Thyroid gland (tissue), 4 donors: ENCODE data around the gene MCMBP. TPM values are rescaled to one million over a fixed set of nuclear protein-coding genes. Genes with fewer than 3 reads are reported as not detected.
"Not testable (repeated sequence)": the region's sequence is repeated elsewhere in the genome, so short reads cannot be mapped to it uniquely, and the experiment has no call there.

Experiments used
- DNase-seq, 2 donors: peaks; one replicate each; pipeline ENCODE4 v3.0.0-alpha.2; 2019
- H3K27ac ChIP-seq, 3 donors: fragments of 200-600 bp; sonication (generic); 1 replicate in 2 of 3; 2 replicates in 1 of 3; pipeline ENCODE4 v1.5.1; 2016 to 2019; ENCODE audit warnings: mild to moderate bottlenecking in 1 of 3, moderate library complexity in 1 of 3
- H3K27me3 ChIP-seq: fragments of 200-600 bp; sonication (generic); one replicate; pipeline ENCODE4 v1.5.1; 2019
- H3K36me3 ChIP-seq, 2 donors: fragments of 200-600 bp; sonication (generic); one replicate each; pipeline ENCODE4 v1.5.1; 2016 to 2019
- H3K4me1 ChIP-seq, 2 donors: fragments of 200-600 bp; sonication (generic); one replicate each; pipeline ENCODE4 v1.5.1; 2017 to 2019
- H3K4me3 ChIP-seq, 3 donors: fragments of 200-600 bp; sonication (generic); replicated peaks in 1 of 3; 1 replicate in 2 of 3; 2 replicates in 1 of 3; pipeline ENCODE4 v1.5.1; 2016; ENCODE audit warnings: mild to moderate bottlenecking in 1 of 3
- H3K9me3 ChIP-seq: fragments of 200-600 bp; sonication (generic); one replicate; pipeline ENCODE4 v1.5.1; 2017
- CTCF ChIP-seq, 6 experiments: fragments of 200-600 bp in 3 of 6; fragments of 450-650 bp in 3 of 6; sonication (generic) in 3 of 6; IDR thresholded peaks; one replicate each; pipeline ENCODE4 v1.5.1; 2016 to 2019; ENCODE audit warnings: antibody characterized with exemption in 6 of 6, mild to moderate bottlenecking in 2 of 6, inconsistent platforms in 1 of 6, moderate library complexity in 1 of 6
- POLR2A ChIP-seq, 2 donors: fragments of 450-650 bp; IDR thresholded peaks; one replicate each; pipeline ENCODE4 v1.6.1; 2017; ENCODE audit warnings: antibody characterized with exemption in 2 of 2, mild to moderate bottlenecking in 2 of 2, moderate library complexity in 1 of 2
- WGBS, 2 donors: methylation state at CpG; one replicate each; pipeline ENCODE4 v1.1.5; 2017; 5-methylcytosine and 5-hydroxymethylcytosine counted together
- intact Hi-C: fragments of 100-400 bp; cut with DNase I; formaldehyde crosslinking; loops from one replicate; pipeline ENCODE4 v1.15.1; 2023
- total RNA-seq, 4 donors: library from RNA; depleted of rRNA; stranded (reverse); fragments of >200 nt; gene quantifications; one replicate each; pipeline ENCODE4 v1.2.3, GENCODE V29; 2016

The MCMBP gene
- total RNA-seq, 4 donors from 2014 or later: 44.3 to 79.1 (median 59.0) TPM

DNA sequence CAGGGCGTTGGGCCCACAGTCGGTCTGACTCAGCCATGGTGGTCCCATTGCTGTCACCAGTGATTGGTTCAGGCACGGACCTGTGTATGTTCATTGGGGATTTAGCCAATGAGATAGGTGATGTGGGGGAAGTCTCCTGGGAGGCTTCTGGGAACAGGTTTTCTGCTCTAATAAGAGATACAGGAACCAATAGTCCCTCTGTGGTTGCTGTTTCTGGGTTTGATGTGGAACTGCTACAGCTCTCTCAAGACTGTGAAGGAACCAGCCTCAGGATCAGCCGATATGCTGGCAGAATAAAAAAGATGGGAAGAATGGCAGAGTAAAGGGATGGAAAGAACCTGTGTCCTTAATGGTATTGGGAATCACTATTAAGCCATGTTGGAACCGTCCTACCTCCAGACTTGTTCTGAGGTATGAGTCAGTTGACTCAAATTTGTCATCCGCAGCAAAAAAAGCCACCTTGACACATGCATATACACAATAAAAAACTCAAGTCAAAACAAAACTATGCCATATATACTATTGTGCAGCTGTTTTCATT, 70.6 kb downstream of the MCMBP start:
- DNase-seq: no peak
- TF ChIP-seq POLR2A (IDR thresholded peaks at IDR 0.05): no peak
- no peak for TF ChIP-seq CTCF (IDR thresholded peaks at IDR 0.05)
- H3K27ac ChIP-seq: no peak overlapping the region
- no peaks in the 10 kb centered on the region for H3K27me3 ChIP-seq
- WGBS, 2 donors: 88 to 98% methylated on average over 6 of the region's 6 CpGs
- no peak overlapping the region for H3K4me3 ChIP-seq
- no peaks in the 10 kb centered on the region for H3K36me3 ChIP-seq
- H3K9me3 ChIP-seq: no peaks in the 10 kb centered on the region
- no peaks in the 10 kb centered on the region for H3K4me1 ChIP-seq
- intact Hi-C loops: no loop called here

- intact Hi-C loops: no loop called here
Measured at GRCh38 chr10:119801176-119801575, 71.5 kb downstream of the MCMBP start.

GRCh38 chr10:119796039-119796438, 76.6 kb downstream of the MCMBP start:
- DNase-seq: no peak
- H3K9me3 ChIP-seq: no peaks in the 10 kb centered on the region
- no peaks in the 10 kb centered on the region for H3K4me1 ChIP-seq
- intact Hi-C loops: no loop called here
- H3K27ac ChIP-seq: no peak overlapping the region
- TF ChIP-seq CTCF (IDR thresholded peaks at IDR 0.05) (no peak), POLR2A (IDR thresholded peaks at IDR 0.05) (no peak)
- no peaks in the 10 kb centered on the region for H3K36me3 ChIP-seq
- WGBS, 2 donors: 91 to 93% methylated on average over 6 of the region's 6 CpGs
- H3K27me3 ChIP-seq: no peaks in the 10 kb centered on the region
- no peak overlapping the region for H3K4me3 ChIP-seq

More at GRCh38 chr10:119801176-119801575, 71.5 kb downstream of the MCMBP start:
- no peaks in the 10 kb centered on the region for H3K27me3 ChIP-seq
- TF ChIP-seq POLR2A (IDR thresholded peaks at IDR 0.05) (no peak), CTCF (IDR thresholded peaks at IDR 0.05) (no peak)
- H3K36me3 ChIP-seq: no peaks in the 10 kb centered on the region
- no peak for DNase-seq
- 91 to 95% methylated on average over 2 of the region's 2 CpGs for WGBS, 2 donors
- H3K9me3 ChIP-seq: no peaks in the 10 kb centered on the region
- no peak overlapping the region for H3K27ac ChIP-seq
- H3K4me1 ChIP-seq: no peaks in the 10 kb centered on the region
- no peak overlapping the region for H3K4me3 ChIP-seq

GRCh38 chr10:119795101-119795500, 77.5 kb downstream of the MCMBP start:
- no CpG with 5 or more reads among the region's 32 CpGs for WGBS, 2 donors
- H3K4me3 ChIP-seq, H3K4me1 ChIP-seq, H3K9me3 ChIP-seq, H3K36me3 ChIP-seq, H3K27ac ChIP-seq, H3K27me3 ChIP-seq, DNase-seq, intact Hi-C loops: not testable (repeated sequence)

GRCh38 chr10:119786117-119786769, 86.4 kb downstream of the MCMBP start:
- WGBS, 2 donors: 59 to 60% methylated on average over 5 of the region's 5 CpGs
- intact Hi-C loops: no loop called here
- no peak overlapping the region for H3K27ac ChIP-seq
- TF ChIP-seq CTCF (IDR thresholded peaks at IDR 0.05) (no peak), POLR2A (IDR thresholded peaks at IDR 0.05) (no peak)
- H3K27me3 ChIP-seq: no peaks in the 10 kb centered on the region
- no peaks in the 10 kb centered on the region for H3K9me3 ChIP-seq
- no peak overlapping the region for H3K4me3 ChIP-seq
- peak in 1 of 2 donors; percentile 4 for DNase-seq
- peaks cover 4 to 7% of the 10 kb centered on the region in 2 donors for H3K4me1 ChIP-seq
- H3K36me3 ChIP-seq: no peaks in the 10 kb centered on the region
